Uterus (tissue), 4 donors: Measurements from ENCODE around the gene PRKN. TPM values are rescaled to one million over a fixed set of nuclear protein-coding genes. Genes with fewer than 3 reads are reported as not detected.

ENCODE experiments used
- DNase-seq, 2 donors: peaks; one replicate each; pipeline ENCODE4 v3.0.0-alpha.2; 2019 to 2020
- H3K27ac ChIP-seq, 2 donors: fragments of 200-600 bp; sonication (generic); 1 replicate in 1 of 2; 2 replicates in 1 of 2; pipeline ENCODE4 v1.5.1; 2016 to 2018
- H3K27me3 ChIP-seq, 2 donors: fragments of 200-600 bp; sonication (generic); one replicate each; pipeline ENCODE4 v1.5.1; 2018 to 2019; ENCODE audit warnings: control low read depth in 1 of 2
- H3K36me3 ChIP-seq, 2 donors: fragments of 200-600 bp; sonication (generic); one replicate each; pipeline ENCODE4 v1.5.1; 2019; ENCODE audit warnings: control low read depth in 1 of 2
- H3K4me1 ChIP-seq, 2 donors: fragments of 200-600 bp; sonication (generic); one replicate each; pipeline ENCODE4 v1.5.1; 2018 to 2019; ENCODE audit warnings: control low read depth in 1 of 2
- H3K4me3 ChIP-seq, 2 donors: fragments of 200-600 bp; sonication (generic); 1 replicate in 1 of 2; 2 replicates in 1 of 2; pipeline ENCODE4 v1.5.1; 2018 to 2019; ENCODE audit warnings: mild to moderate bottlenecking in 1 of 2
- H3K9me3 ChIP-seq, 2 donors: fragments of 200-600 bp; sonication (generic); one replicate each; pipeline ENCODE4 v1.5.1; 2019; ENCODE audit warnings: control low read depth in 1 of 2
- POLR2A ChIP-seq, 2 donors: fragments of 450-650 bp; IDR thresholded peaks; one replicate each; pipeline ENCODE4 v1.6.1; 2016; ENCODE audit warnings: antibody characterized with exemption in 2 of 2, mild to moderate bottlenecking in 1 of 2, moderate library complexity in 1 of 2
- intact Hi-C: fragments of 100-400 bp; cut with DNase I; formaldehyde crosslinking; loops from one replicate; pipeline ENCODE4 v1.15.1; 2023; ENCODE audit warnings: low total_unique reads
- total RNA-seq, 4 donors: library from RNA; depleted of rRNA in 3 of 4; stranded (reverse); fragments of >200 nt in 3 of 4; gene quantifications; one replicate each; pipeline versions ENCODE4 v1.1.0 to v1.2.4, GENCODE V29; 2014 to 2023
- TF ChIP-seq, protein P1 (sequence below), 4 experiments: fragments of 200-600 bp in 2 of 4; fragments of 450-650 bp in 2 of 4; sonication (generic) in 2 of 4; IDR thresholded peaks; one replicate each; pipeline ENCODE4 v1.5.1; 2016 to 2019; ENCODE audit warnings: antibody characterized with exemption in 4 of 4, mild to moderate bottlenecking in 2 of 4, moderate library complexity in 1 of 4
- donor health status: DM: yes; HTN: yes; CAD: no.

PRKN gene
- total RNA-seq, 4 donors from 2014 or later, result 10.2 to 21.3 (median 13.1) TPM

DNA sequence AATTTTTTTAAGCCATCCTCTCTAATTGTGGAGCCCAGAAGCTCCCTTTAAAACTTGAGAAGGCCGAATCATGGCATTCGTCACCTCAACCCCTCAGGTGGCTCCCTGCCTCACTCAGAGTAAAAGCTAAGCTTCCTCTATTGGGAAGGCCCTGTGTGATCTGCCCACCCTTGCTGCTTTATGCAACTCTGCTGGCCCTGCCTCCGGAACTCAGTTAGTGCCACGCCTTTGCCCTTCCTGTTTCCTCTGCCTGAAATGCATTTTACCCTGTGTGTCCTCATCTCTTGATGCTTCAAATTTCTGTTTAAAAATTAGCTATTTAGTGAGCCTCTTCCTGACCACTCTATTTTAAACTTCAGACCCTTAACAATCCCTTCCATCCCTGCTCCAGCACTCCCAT is 5.9 kb upstream of the PRKN start:
- Histone ChIP-seq H3K27ac (no peak overlapping the region), H3K27me3 (no peaks in the 10 kb centered on the region), H3K9me3 (no peaks in the 10 kb centered on the region), H3K36me3 (no peaks in the 10 kb centered on the region), H3K4me3 (no peak overlapping the region), H3K4me1 (no peaks in the 10 kb centered on the region)
- no peak for DNase-seq
- TF ChIP-seq POLR2A (IDR thresholded peaks at IDR 0.05), result no peak
- TF ChIP-seq, protein P1, sequence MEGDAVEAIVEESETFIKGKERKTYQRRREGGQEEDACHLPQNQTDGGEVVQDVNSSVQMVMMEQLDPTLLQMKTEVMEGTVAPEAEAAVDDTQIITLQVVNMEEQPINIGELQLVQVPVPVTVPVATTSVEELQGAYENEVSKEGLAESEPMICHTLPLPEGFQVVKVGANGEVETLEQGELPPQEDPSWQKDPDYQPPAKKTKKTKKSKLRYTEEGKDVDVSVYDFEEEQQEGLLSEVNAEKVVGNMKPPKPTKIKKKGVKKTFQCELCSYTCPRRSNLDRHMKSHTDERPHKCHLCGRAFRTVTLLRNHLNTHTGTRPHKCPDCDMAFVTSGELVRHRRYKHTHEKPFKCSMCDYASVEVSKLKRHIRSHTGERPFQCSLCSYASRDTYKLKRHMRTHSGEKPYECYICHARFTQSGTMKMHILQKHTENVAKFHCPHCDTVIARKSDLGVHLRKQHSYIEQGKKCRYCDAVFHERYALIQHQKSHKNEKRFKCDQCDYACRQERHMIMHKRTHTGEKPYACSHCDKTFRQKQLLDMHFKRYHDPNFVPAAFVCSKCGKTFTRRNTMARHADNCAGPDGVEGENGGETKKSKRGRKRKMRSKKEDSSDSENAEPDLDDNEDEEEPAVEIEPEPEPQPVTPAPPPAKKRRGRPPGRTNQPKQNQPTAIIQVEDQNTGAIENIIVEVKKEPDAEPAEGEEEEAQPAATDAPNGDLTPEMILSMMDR (IDR thresholded peaks at IDR 0.05), result no peak
- intact Hi-C loops, result no loop called here

DNA sequence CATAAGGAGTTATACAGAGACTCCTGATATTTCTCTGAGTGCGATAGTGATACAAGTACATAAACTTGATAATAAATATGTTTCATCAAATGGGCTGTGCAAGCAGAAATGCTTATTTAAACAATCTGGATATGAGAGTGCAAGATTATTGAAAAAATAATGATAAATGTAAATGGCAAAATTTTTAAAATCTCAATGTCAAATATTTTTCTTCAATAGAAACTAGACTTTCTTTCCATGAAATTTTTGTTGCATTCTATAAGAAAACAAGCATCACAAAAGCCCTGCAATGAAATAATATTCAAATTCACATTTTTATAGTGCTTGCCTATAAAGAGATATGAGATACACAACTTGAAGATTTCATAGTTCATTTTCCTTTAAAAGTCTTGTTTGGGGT is 2.9 kb upstream of the PRKN start:
- no peaks in the 10 kb centered on the region for H3K36me3 ChIP-seq
- intact Hi-C loops, result no loop called here
- H3K4me1 ChIP-seq, result no peaks in the 10 kb centered on the region
- H3K4me3 ChIP-seq, result no peak overlapping the region
- no peak overlapping the region for H3K27ac ChIP-seq
- TF ChIP-seq, protein P1 (IDR thresholded peaks at IDR 0.05), result no peak
- TF ChIP-seq POLR2A (IDR thresholded peaks at IDR 0.05), result no peak
- no peak for DNase-seq
- H3K27me3 ChIP-seq, result no peaks in the 10 kb centered on the region
- H3K9me3 ChIP-seq, result no peaks in the 10 kb centered on the region

DNA sequence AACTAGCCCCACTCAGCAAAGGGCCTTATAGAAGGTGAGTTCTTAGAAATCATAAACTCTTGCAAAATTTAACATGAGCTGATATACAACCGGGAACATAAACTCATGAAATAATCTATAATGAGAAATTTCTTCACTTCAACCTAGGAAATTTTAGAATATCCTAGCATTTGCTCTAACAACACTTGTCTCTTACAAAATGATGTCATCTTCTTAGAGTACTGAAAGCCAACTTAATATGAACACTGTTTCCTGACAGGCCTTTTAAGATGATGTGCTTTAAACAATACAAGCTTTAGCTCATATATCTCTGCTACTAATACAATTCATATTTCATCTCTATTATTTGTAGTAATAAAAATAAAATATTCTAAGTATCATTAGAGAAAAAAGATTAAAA is 1.1 kb upstream of the PRKN start:
- DNase-seq, result no peak
- intact Hi-C loops, result no loop called here

DNA sequence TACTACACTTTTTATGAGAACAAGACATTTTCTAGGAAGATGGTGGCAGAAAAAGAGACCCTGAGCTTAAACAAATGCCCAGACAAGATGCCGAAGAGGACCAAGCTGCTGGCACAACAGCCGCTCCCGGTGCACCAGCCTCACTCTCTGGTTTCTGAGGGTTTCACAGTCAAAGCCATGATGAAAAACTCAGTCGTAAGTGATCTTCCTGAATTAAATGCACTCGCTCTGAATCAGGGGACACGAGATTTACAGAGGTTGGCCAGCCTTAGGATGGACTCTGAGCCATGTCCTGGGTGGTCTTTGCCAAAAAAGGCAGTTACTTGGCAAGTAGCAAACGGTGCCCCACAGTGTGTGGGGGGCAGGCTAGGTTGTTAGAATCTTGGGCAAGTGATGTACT is 631 bp upstream of the PRKN start:
- peak; percentile 15 to 35 for DNase-seq
- intact Hi-C loops, result no loop called here
- no peaks in the 10 kb centered on the region for H3K4me1 ChIP-seq

More for the DNA sequence above, 1.1 kb upstream of the PRKN start:
- H3K9me3 ChIP-seq, result no peaks in the 10 kb centered on the region
- no peak overlapping the region for H3K4me3 ChIP-seq
- TF ChIP-seq, protein P1 (IDR thresholded peaks at IDR 0.05), result no peak
- no peak for TF ChIP-seq POLR2A (IDR thresholded peaks at IDR 0.05)
- no peaks in the 10 kb centered on the region for H3K27me3 ChIP-seq
- H3K4me1 ChIP-seq, result no peaks in the 10 kb centered on the region
- H3K36me3 ChIP-seq, result no peaks in the 10 kb centered on the region
- peak overlapping the region; percentile 77 to 92 for H3K27ac ChIP-seq

DNA sequence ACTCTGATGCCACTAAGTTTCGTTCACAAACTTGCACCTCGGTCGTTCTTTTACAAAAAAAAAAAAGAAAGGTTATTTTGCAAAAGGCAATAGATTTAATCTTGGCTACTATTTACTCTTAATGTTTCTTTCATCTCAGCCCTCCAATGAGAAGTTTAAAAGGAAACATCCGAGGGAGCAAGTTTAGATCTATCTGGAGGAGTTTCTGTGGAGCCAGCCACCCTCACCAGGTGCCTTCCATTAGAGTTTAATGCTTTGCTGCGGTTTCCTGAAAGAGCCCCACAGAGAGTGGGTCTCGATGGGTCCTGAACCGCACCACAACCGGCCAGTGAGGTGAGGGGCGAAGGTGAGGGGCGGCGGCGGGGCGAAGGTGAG is 632 bp downstream of the PRKN start:
- Histone ChIP-seq H3K36me3 (no peaks in the 10 kb centered on the region), H3K4me3 (peak overlapping the region; percentile 85 to 99), H3K27me3 (no peaks in the 10 kb centered on the region), H3K4me1 (no peaks in the 10 kb centered on the region), H3K9me3 (no peaks in the 10 kb centered on the region), H3K27ac (peak overlapping the region; percentile 92 to 93)
- intact Hi-C loops, result no loop called here
- TF ChIP-seq POLR2A (IDR thresholded peaks at IDR 0.05), result no peak
- TF ChIP-seq, protein P1 (IDR thresholded peaks at IDR 0.05), result no peak
- DNase-seq, result peak in 1 of 2 donors; percentile 20

More for the DNA sequence above, 631 bp upstream of the PRKN start:
- no peaks in the 10 kb centered on the region for H3K27me3 ChIP-seq
- H3K9me3 ChIP-seq, result no peaks in the 10 kb centered on the region
- H3K27ac ChIP-seq, result peak overlapping the region; percentile 77 to 92
- no peaks in the 10 kb centered on the region for H3K36me3 ChIP-seq
- TF ChIP-seq, protein P1 (IDR thresholded peaks at IDR 0.05), result no peak
- TF ChIP-seq POLR2A (IDR thresholded peaks at IDR 0.05), result no peak
- H3K4me3 ChIP-seq, result peak overlapping the region; percentile 85 to 99
